A549 (cell line): ENCODE measurements around the gene UFC1. TPM values are rescaled to one million over a fixed set of nuclear protein-coding genes. Genes with fewer than 3 reads are reported as not detected.

Experiments used
- ATAC-seq, 2 experiments: fragments of 200-7000 bp in 1 of 2; fragments of >200 bp in 1 of 2; cut with Nextera tagmentation in 1 of 2; cut with Tn5 transposase in 1 of 2; 3 replicates each; pipeline versions ENCODE4 v1.8.0 to v1.9.1; 2018 to 2020; ENCODE audit warnings: mild to moderate bottlenecking in 1 of 2, moderate library complexity in 1 of 2
- CTCF ChIA-PET: fragments of 300-600 bp; sonication (Branson Sonifier 250); formaldehyde crosslinking; extraction: SDS; loops from one replicate; lab custom pipeline; 2021; ENCODE audit warnings: antibody characterized with exemption, inconsistent platforms; lab: Yijun Ruan, JAX
- POLR2A ChIA-PET: fragments of 350-600 bp; formaldehyde crosslinking; extraction: SDS; loops from one replicate; lab custom pipeline; 2021; ENCODE audit warnings: antibody characterized with exemption, inconsistent platforms; lab: Yijun Ruan, JAX
- DNase-seq, 2 experiments: peaks; one replicate each; pipeline versions ENCODE4 v3.0.0 to v3.0.0-alpha.2; 2011 to 2016; ENCODE audit warnings: low read depth in 1 of 2, low spot score in 1 of 2
- FAIRE-seq: peaks from 2 replicates; lab custom pipeline; 2011; peaks lifted over from hg19 to GRCh38; lab: Jason Lieb, UNC
- H3K27ac ChIP-seq, 2 experiments: fragments of >200 bp; sonication (Bioruptor Twin); formaldehyde crosslinking; 3 replicates each; pipeline ENCODE4 v1.5.1; 2016 to 2017
- H3K4me1 ChIP-seq: fragments of >200 bp; sonication (Bioruptor Twin); formaldehyde crosslinking; 3 replicates; pipeline ENCODE4 v1.6.1; 2016
- H3K4me2 ChIP-seq: fragments of >200 bp; sonication (Bioruptor Twin); formaldehyde crosslinking; 3 replicates; pipeline ENCODE4 v1.6.1; 2016
- H3K4me3 ChIP-seq: fragments of >200 bp; sonication (Bioruptor Twin); formaldehyde crosslinking; 3 replicates; pipeline ENCODE4 v1.5.1; 2016
- H3K9me3 ChIP-seq: fragments of >200 bp; sonication (Bioruptor Twin); formaldehyde crosslinking; 3 replicates; pipeline ENCODE4 v1.6.1; 2016
- CEBPB ChIP-seq, 2 experiments: fragments of >200 bp in 1 of 2; sonication (Bioruptor Twin) in 1 of 2; formaldehyde crosslinking in 1 of 2; IDR thresholded peaks; 2 replicates each; pipeline ENCODE4 v1.6.1; 2012 to 2016
- CHD2 ChIP-seq: fragments of 150-350 bp; IDR thresholded peaks from 2 replicates; pipeline ENCODE4 v1.6.1; 2014; ENCODE audit warnings: low read length; ENCODE audit not compliant: partially characterized antibody
- CHD4 ChIP-seq: fragments of 200-600 bp; sonication (generic); IDR thresholded peaks from 2 replicates; pipeline ENCODE4 v1.6.1; 2016; ENCODE audit warnings: antibody characterized with exemption, mild to moderate bottlenecking, borderline replicate concordance
- EHF ChIP-seq: fragments of 250-450 bp; sonication (Bioruptor Pico); IDR thresholded peaks from 2 replicates; pipeline ENCODE4 v1.5.0; 2020; ENCODE audit warnings: mild to moderate bottlenecking
- FOXS1 ChIP-seq: fragments of 250-450 bp; sonication (Bioruptor Pico); IDR thresholded peaks from 2 replicates; pipeline ENCODE4 v1.5.0; 2020; ENCODE audit warnings: mild to moderate bottlenecking, moderate library complexity
- JUNB ChIP-seq: fragments of >200 bp; sonication (Bioruptor Twin); formaldehyde crosslinking; IDR thresholded peaks from 2 replicates; pipeline ENCODE4 v1.6.1; 2016
- MAZ ChIP-seq: fragments of 150-350 bp; IDR thresholded peaks from 2 replicates; pipeline ENCODE4 v1.6.1; 2014; ENCODE audit warnings: antibody characterized with exemption, low read depth, low read length, borderline replicate concordance
- RAD21 ChIP-seq, 2 experiments: fragments of >200 bp in 1 of 2; sonication (Bioruptor Twin) in 1 of 2; formaldehyde crosslinking in 1 of 2; IDR thresholded peaks in 1 of 2; conservative IDR thresholded peaks in 1 of 2; 2 replicates in 1 of 2; 3 replicates in 1 of 2; pipeline ENCODE4 v1.6.1; 2012 to 2018; ENCODE audit warnings: inconsistent platforms in 1 of 2
- RCOR1 ChIP-seq: fragments of 150-350 bp; IDR thresholded peaks from 2 replicates; pipeline ENCODE4 v1.6.1; 2014; ENCODE audit warnings: antibody characterized with exemption, low read length, low read depth
- RFX5 ChIP-seq: fragments of 450-650 bp; IDR thresholded peaks from 2 replicates; pipeline ENCODE4 v1.7.1; 2014; ENCODE audit warnings: antibody characterized with exemption, mild to moderate bottlenecking, moderate library complexity
- RNF2 ChIP-seq: fragments of 200-600 bp; sonication (generic); IDR thresholded peaks from 2 replicates; pipeline ENCODE4 v1.6.1; 2016; ENCODE audit warnings: low read depth, mild to moderate bottlenecking, antibody characterized with exemption, moderate library complexity, borderline replicate concordance
- ZC3H11A ChIP-seq: fragments of 450-650 bp; IDR thresholded peaks from 2 replicates; pipeline ENCODE4 v1.6.1; 2014; ENCODE audit warnings: antibody characterized with exemption, mild to moderate bottlenecking
- WGBS: methylation state at CpG from one replicate; pipeline ENCODE4 v1.1.6; 2017; ENCODE audit errors: missing lambda C conversion rate; 5-methylcytosine and 5-hydroxymethylcytosine counted together
- polyA plus RNA-seq, 4 experiments: library from polyadenylated mRNA; depleted of rRNA in 3 of 4; stranded (reverse); fragments of >200 nt; fragmentation: RNase III in 1 of 4; extraction: RNeasy Plus Mini Kit Qiagen cat#74134 plus additional on column Dnase treatment in 1 of 4; gene quantifications; 2 replicates in 3 of 4; 3 replicates in 1 of 4; pipeline ENCODE4 v1.2.3, GENCODE V29; 2011 to 2017
- TF ChIP-seq, protein P1 (sequence below): fragments of 150-350 bp; IDR thresholded peaks from 2 replicates; pipeline ENCODE4 v1.6.1; 2014; ENCODE audit warnings: low read depth, mild to moderate bottlenecking, low read length
- TF ChIP-seq, protein P2 (sequence below): fragments of 450-650 bp; IDR thresholded peaks from 2 replicates; pipeline ENCODE4 v1.6.1; 2014; ENCODE audit warnings: antibody characterized with exemption
- TF ChIP-seq, protein P3 (sequence below): fragments of >200 bp; sonication (Bioruptor Twin); formaldehyde crosslinking; IDR thresholded peaks from 3 replicates; pipeline ENCODE4 v1.5.1; 2016
- TF ChIP-seq, protein P4 (sequence below): IDR thresholded peaks from 2 replicates; pipeline ENCODE4 v1.6.1; 2012

UFC1 gene
- polyA plus RNA-seq, 2 of the 4 experiments (the other 2 are of a cell fraction) = 115 to 153 TPM

DNA sequence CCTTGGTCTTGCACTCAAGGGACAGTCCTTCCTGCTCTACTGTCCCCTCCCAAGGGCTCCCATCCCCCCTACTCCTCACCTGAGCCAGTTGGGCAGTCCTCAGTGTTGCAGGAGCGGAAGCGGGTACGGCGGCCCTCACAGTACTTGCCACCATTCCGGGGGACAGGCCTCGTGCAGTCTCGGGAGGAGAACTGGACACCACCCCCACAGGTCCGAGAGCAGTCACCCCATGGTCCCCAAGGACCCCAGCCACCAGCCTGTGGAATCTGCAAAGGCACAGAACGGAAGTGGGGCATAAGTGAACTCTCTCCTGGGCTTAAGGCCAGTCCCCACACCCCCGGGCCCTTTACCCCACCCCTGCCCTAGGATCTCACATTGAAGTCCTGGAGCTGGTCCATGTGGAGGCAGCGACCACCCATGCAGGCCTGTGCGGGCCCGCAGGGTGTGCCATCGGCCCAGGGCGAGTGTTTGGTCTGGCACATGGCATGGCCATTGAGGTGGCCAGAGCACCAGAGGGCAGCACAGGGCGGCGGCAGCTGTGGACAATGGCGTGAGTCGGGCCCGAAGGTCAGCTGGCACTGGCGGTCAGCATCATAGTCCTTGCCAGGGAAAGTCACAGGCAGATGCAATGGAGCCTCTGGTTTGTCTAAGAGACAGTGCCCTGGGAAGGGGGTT is 39.9 kb downstream of the UFC1 start:
- H3K4me1 ChIP-seq = peaks cover 4% of the 10 kb centered on the region; the same call in 2 of the 3 replicates
- CTCF ChIA-PET = interaction anchor here (0.8 to 7.8 kb wide), 16 partner anchors 10 to 195 kb away, joined by 3 to 93 read pairs (median 9); partner anchors contain the start of genes APOA2, NDUFS2, PPOX and TOMM40L
- TF ChIP-seq RCOR1 (no peak), JUNB (no peak), RNF2 (no peak), CHD4 (no peak), FOXS1 (CRISPR knock-in tag) (no peak)
- TF ChIP-seq, protein P1, sequence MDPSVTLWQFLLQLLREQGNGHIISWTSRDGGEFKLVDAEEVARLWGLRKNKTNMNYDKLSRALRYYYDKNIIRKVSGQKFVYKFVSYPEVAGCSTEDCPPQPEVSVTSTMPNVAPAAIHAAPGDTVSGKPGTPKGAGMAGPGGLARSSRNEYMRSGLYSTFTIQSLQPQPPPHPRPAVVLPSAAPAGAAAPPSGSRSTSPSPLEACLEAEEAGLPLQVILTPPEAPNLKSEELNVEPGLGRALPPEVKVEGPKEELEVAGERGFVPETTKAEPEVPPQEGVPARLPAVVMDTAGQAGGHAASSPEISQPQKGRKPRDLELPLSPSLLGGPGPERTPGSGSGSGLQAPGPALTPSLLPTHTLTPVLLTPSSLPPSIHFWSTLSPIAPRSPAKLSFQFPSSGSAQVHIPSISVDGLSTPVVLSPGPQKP = no peak
- TF ChIP-seq, protein P2, sequence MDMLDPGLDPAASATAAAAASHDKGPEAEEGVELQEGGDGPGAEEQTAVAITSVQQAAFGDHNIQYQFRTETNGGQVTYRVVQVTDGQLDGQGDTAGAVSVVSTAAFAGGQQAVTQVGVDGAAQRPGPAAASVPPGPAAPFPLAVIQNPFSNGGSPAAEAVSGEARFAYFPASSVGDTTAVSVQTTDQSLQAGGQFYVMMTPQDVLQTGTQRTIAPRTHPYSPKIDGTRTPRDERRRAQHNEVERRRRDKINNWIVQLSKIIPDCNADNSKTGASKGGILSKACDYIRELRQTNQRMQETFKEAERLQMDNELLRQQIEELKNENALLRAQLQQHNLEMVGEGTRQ = no peak
- no peak overlapping the region for H3K27ac ChIP-seq
- 82% methylated on average over 15 of the region's 21 CpGs for WGBS
- peak in 1 of 2 experiments; percentile 45; a peak in 2 of 6 replicates for ATAC-seq
- DNase-seq = no peak
- H3K4me3 ChIP-seq = no peak overlapping the region
- no peak for FAIRE-seq
- no peak overlapping the region for H3K4me2 ChIP-seq
- POLR2A ChIA-PET = interaction anchor here (0.8 kb wide), 1 partner anchor 8 kb away, joined by 3 read pairs; the partner anchor contains the start of gene NDUFS2
- H3K9me3 ChIP-seq = no peaks in the 10 kb centered on the region

DNA sequence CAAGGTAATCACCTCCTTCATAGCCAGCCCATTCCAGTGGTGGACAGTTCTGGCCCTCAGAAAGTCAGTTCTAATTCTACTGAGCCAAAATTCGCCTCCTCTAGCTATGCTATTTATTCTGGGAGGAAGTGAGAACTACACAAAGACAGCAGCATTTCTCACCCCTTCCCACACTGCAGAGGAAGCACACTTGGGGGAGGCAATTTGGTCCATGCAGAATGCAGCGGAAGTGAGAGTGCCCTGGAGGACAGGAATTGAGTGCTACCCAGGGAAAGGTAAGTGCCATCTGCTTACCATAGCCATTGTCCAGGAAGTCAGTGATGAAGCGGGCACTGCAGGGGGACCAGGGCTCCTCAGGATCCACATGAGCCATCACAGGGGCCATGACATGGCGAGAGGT is 41.4 kb downstream of the UFC1 start:
- ChIA-PET POLR2A (no interaction called here), CTCF (interaction anchor here (1.1 to 18.8 kb wide), 5 partner anchors 9 to 188 kb away, joined by 3 to 200 read pairs (median 60); partner anchors contain the start of genes NDUFS2 and TOMM40L)
- no peak overlapping the region for H3K4me3 ChIP-seq
- no peak overlapping the region for H3K4me2 ChIP-seq
- H3K27ac ChIP-seq = no peak overlapping the region
- DNase-seq (no peak), FAIRE-seq (no peak), ATAC-seq (no peak)
- H3K9me3 ChIP-seq = no peaks in the 10 kb centered on the region
- TF ChIP-seq CEBPB (IDR thresholded peaks at IDR 0.05) (no peak), MAZ (no peak), ZC3H11A (no peak), CHD2 (no peak), RAD21 (conservative IDR thresholded peaks at IDR 0.05 in 1 of 2, IDR thresholded peaks at IDR 0.05 in 1 of 2) (no peak), RFX5 (no peak), EHF (CRISPR knock-in tag) (no peak)
- TF ChIP-seq, protein P3, sequence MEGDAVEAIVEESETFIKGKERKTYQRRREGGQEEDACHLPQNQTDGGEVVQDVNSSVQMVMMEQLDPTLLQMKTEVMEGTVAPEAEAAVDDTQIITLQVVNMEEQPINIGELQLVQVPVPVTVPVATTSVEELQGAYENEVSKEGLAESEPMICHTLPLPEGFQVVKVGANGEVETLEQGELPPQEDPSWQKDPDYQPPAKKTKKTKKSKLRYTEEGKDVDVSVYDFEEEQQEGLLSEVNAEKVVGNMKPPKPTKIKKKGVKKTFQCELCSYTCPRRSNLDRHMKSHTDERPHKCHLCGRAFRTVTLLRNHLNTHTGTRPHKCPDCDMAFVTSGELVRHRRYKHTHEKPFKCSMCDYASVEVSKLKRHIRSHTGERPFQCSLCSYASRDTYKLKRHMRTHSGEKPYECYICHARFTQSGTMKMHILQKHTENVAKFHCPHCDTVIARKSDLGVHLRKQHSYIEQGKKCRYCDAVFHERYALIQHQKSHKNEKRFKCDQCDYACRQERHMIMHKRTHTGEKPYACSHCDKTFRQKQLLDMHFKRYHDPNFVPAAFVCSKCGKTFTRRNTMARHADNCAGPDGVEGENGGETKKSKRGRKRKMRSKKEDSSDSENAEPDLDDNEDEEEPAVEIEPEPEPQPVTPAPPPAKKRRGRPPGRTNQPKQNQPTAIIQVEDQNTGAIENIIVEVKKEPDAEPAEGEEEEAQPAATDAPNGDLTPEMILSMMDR = no peak
- TF ChIP-seq, protein P2 = no peak
- TF ChIP-seq, protein P4, sequence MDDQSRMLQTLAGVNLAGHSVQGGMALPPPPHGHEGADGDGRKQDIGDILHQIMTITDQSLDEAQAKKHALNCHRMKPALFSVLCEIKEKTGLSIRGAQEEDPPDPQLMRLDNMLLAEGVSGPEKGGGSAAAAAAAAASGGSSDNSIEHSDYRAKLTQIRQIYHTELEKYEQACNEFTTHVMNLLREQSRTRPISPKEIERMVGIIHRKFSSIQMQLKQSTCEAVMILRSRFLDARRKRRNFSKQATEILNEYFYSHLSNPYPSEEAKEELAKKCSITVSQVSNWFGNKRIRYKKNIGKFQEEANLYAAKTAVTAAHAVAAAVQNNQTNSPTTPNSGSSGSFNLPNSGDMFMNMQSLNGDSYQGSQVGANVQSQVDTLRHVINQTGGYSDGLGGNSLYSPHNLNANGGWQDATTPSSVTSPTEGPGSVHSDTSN = no peak
- 62% methylated on average over 4 of the region's 4 CpGs for WGBS
- H3K4me1 ChIP-seq = peaks cover 11% of the 10 kb centered on the region; the same call in 2 of the 3 replicates
